ENCODE measurements around the gene DYNLRB2.

Gene DYNLRB2

DNA sequence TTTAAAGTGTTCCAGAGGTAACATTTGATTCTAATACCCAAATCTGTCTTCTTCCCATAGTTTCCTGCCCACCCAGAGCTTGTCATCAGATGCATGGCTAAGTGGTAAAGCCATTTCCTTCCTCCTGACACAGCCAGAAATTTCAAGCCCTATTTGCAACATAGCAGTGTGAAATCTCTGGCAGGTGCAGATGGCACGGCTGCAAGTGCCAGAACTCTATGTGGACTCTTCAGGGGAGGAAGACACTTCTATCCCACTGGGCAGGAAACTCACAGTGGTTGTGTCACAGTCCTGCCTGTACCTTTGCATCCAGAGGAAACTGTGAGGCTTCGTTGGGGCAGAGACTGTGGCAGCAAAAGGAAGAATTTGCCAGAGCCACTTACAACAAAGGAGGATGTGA is 13.2 kb downstream of the DYNLRB2 start:
- DNase-seq: no peak

GRCh38 chr16:80556481-80556880 is 15.7 kb downstream of the DYNLRB2 start:
- DNase-seq: no peak

DNA sequence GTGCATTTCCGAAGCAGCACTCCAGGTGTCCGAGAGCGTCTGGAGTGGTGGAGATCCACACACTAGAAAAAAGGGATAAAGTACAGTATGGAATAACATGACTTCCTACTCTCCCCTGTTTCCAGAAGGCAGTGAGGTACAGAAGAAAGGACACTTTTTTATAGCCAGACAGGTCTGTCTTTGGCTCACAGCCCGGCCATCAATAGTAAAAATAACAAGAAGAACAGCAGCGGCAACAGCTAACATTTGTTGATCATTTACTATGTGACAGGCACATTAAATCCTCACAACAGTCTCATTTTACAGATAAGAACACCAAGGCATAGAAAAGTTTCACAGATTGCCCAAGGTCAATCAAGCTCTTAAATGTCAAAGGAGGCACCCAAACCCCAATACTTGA is 16.2 kb downstream of the DYNLRB2 start:
- no peak for DNase-seq

DNA sequence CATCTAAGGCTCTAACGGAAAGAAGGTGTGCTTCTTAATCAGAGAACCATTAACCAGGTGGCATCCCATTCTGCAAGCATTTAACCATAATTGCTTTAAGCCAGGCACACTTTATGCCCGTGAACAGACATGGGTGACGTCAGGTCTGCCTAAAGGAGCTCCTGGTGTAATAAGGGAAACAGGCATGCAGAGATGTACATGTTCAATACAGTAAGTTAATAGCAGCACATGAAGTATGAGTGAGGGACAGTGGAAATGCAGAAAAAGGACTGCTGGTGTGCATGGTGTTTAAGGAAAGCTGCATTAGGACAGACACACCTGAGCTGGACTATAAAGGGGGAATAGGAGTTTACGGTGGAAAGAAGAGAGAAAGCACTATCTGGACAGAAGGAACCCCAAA is 18.6 kb downstream of the DYNLRB2 start:
- DNase-seq: no peak

DNA sequence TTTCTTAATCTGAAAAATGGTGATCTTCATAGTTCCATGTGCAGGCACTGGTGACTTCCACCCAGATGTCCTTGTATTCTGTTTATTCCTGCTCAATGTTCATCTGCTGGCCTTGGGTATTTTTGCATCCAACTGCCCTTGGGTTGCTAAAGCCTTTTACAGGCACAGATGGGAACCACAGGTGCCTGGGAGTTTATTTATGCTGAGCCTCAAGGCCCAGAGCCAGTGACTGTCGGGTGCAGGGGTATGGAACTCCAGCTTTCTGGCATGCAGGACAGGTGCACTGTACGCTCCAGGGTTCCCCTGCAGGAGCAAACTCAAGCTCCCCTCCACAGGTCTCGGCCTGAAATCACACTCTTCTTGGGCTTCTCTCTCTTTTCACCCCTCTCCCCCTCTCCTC is 22.3 kb downstream of the DYNLRB2 start:
- DNase-seq: no peak

GRCh38 chr16:80564394-80564793 is 23.6 kb downstream of the DYNLRB2 start:
- no peak for DNase-seq

GRCh38 chr16:80569440-80570105 is 28.8 kb downstream of the DYNLRB2 start:
- peak; percentile 43 for DNase-seq

DNA sequence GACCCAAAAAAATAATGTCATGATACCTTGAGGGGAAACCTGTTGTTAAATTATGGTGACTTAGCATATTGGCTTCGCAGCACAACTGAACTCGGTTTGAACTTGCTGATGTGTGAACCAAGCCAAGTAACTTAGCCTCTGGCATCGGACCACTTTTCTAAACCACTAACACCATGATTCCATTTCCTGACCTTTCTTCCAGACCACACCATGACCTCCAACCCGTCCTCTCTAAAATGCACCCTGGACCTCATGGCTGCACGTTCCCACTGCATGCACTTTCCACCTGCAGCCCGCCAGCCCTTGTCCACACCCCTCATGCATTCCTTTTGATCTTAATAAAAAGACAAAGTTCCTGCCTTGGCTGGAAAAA is 29.3 kb downstream of the DYNLRB2 start:
- DNase-seq: no peak

GRCh38 chr16:80573700-80574120 is 32.9 kb downstream of the DYNLRB2 start:
- no peak for DNase-seq

GRCh38 chr16:80576343-80576912 is 35.6 kb downstream of the DYNLRB2 start:
- DNase-seq: no peak

DNA sequence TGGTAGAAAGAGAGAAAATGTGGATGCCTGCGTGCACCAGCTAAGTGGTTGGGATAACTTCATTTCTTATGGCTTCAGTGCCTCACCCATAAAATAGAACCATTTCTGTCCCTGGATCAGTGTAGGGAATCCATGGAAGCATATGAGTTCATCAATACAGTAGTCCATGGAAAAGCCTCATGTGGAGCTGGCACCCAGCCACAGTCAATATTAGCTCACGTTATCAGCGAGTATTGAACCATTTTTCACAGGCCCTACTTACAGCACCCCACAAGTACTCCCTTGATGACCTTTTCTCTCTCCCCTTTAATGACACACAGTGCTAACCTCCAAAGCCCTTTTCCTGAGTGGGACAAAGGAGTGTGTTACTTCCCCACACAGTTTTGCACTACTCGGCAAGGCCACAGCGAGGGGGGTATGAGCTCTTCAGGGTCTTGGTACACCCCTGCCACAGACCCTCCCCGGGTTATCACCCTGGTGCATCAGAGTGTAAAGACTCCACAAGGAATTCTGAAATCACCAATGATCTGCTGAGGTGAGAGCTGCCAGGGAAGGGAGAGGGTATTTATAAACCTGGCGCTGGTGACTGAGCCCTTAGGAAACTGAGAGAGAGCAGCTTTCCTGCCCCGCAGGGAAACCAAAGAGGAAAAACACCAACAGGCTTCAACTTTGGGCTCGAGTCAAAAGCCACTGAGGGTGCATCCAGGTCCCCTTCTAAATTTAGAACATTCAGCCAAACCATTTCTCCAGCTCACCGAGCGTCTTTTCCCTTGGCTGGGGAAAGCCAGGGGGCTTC is 36.9 kb downstream of the DYNLRB2 start:
- DNase-seq: no peak

- no peak for DNase-seq
These were observed 39.5 kb downstream of the DYNLRB2 start for GRCh38 chr16:80580109-80580832.

GRCh38 chr16:80583466-80583865 is 42.7 kb downstream of the DYNLRB2 start:
- no peak for DNase-seq

DNA sequence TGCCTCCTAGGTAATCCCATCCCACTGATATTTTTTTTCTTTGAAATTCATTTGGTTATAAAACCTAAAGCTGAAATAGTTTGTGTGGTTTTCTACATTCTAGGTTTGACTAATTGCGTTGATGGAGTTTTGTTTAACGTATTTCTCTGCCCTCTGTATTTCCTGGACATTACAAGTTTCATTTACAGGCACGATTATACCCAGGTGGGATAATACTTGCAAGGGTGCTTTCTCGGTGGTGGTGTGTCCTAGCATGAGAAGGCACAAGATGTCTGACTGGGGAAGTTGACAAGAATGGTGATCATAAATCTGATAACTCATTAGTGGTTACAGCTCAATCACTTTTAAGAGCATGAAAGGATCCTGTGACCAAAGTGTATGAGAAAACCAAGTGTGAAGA is 45.0 kb downstream of the DYNLRB2 start:
- DNase-seq: no peak

- no peak for DNase-seq
These were observed 45.7 kb downstream of the DYNLRB2 start for GRCh38 chr16:80586476-80586875.

DNA sequence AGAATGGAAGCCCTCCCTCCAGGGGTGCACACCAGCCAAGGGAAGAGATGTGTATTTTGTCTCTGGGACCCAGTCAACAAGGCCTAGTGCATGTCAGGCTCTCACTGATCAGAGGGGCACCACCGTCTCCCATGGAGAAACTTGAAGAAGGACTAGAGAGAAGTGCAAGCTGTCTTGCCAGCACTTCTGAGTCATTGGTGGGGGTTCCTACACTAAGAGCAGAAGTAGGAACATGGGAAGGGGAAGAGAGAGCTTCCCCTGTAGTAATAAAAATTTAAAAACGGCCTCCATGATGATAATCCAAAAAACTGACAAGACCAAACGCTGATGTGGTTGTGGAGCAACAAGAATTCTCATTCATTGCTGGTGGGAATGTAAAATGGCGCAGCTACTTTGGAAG is 46.3 kb downstream of the DYNLRB2 start:
- no peak for DNase-seq

DNA sequence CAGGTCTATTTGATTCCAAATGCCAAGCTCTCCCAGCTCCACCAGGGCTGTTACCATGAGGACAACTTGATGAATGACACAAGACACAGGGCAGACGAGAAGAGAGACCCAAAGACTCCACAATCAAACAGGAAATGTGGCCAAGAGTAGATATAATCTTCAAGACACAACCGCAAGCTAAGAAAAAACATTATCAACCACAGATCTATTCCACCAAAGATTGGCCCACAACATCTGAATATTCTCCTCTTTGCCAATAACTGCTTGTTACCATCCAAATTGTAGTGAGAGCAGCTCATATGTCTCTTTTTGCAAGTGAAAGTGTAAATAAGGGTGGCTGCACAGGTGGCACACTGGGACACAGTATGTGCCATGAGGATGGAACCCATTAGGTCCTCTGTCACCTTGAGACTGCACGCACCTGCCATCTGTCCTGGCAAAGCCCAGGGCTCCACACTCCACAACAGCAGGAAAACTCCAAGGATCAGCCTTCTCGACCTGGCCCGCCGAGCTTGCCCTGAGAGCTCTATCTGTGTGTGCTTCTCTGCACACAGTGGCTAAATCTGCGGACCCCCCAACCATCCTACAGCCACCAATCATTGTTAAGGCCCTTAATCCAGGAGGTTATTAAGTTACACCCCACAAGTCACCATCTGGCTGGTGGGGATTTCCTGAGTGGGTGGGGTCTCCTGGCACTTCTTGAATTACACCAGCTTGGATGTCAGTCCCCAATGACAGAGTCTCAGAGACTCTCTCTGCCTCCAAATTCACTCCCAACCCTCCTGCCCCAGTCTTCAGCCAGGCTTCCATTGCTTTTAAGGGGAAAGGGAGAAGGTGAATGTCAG is 50.5 kb downstream of the DYNLRB2 start:
- DNase-seq: no peak

DNA sequence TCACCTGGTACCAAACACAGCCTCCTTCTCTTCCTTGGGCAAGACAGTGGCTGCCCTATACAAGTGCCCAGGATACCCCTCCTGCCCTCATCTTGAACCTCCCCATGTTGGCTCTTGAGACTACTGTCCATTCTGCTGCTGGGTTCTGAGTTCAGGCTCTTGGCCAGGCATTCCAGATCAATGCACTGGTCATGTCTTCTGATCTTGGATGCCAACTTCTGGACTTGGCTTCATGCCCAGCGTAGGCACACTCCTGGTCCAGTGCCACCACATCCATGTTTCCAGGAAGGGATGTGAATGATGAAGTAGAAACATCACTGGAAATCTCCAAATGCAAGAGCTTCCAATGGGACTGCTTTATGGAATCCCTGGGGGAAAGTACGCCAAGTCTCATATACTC is 51.5 kb downstream of the DYNLRB2 start:
- DNase-seq: no peak

DNA sequence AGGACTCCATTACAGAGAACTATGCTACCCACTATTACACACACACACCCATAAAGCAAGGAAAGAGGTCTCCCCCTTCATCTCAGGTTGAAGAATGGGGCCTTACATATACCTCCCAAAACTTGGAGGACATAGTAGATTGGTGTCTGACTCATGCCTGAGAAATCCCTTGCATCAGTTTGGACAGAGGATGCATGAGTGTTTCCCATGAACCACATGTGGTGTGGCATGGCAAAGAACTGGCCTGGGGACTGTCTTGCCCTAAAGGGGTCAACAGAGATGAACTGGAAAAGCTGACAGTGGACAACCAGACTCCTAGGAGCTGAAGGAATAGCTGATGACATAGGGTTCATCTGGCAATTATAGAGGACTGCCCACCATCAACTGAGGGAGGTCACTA is 54.0 kb downstream of the DYNLRB2 start:
- DNase-seq: no peak

DNA sequence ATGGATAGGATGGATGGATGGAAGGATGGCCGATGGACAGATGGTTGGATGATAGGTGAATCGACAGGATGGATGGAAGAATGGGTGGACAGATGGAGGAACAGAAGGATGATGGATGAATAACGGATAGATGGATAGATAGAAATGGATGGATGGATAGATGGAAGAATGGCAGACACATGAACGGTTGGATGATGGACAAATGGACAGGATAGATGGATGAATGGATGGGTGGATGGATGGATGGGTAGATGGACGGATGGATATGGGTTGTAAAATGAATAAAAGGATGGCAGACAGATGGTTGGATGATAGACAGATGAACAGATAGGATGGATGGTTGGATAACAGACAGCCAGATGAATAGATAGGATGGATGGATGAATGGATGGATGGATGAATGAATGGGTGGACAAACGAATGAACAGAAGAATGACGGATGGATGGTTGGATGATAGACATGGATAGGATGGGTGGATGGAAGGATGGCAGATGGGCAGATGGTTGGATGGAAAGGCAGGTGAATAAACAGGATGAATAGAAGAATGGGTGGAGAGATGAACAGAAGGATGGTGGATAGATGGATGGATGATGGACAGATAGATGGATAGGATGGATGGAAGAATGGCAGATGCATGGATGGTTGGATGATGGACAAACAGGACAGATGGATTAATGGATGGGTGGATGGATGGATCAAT is 55.9 kb downstream of the DYNLRB2 start:
- DNase-seq: no peak

GRCh38 chr16:80599466-80599865 is 58.7 kb downstream of the DYNLRB2 start:
- DNase-seq: no peak

Measured in 8988T (cell line).